DMS53 treated with DMSO at 0.1 percent for 48 hours (cell line): ENCODE measurements around the gene ABCB1.

Experiments used
- DNase-seq: peaks from one replicate; lab custom pipeline; 2025; ENCODE audit not compliant: unreplicated experiment; lab: John Stamatoyannopoulos, UW

Gene ABCB1

DNA sequence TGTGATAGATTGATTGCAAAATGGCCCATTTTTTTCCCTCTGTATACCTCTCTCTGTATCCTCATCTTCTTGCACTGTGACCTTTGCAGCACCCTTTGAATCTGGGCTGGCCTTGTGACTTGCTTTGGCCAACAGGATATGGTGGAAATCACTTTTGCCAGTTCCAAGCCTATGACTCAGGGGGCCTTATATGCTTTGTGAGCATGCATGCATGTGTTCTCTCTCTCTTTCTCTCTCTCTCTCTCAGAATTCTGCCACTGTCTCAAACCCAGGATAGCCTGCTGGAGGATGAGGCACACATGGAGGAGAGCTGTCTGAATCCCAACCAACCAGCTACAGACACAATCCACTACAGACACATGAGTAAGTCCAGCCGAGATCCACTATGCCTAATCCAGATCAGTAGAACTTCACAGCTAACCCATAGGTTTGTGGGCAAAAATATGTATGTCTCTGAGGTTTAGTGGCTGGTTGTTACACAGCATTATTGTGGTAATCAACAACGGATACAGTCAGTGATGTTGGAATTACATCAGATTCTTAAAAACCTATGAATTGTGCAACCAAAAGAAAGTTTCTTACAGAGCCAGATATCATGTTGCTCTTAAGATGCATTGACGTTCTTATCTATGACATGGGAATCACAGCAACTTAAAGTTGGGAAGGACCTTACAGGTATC lies 83.4 kb downstream of the ABCB1 start:
- DNase-seq, result no peak

DNA sequence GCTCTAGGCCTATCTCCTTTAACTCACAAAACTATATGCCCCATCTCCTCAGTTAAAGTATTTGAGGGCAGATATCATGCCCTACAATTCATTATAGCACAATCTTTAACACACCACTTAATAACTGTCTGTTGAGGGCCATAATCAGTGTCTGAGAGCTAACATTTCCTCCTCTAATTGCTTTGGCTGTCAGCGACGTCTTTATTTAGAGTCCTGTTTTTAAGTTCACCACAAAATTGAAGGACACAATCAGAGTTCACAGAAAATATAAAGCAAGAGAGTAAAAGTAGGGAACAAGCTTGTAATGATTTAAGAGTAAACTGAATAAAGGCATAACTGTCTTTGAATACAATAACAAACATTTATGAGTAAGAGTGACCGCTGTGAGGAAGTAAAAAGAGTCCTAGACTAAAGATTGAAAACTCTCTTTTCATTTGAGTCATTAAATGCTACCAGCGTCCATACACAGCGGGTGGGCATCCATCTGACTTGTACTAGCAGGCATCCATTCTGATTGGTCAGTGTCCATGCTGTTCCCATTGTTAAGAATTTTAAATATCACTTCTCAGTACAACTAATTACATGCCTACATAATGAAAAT lies 86.8 kb downstream of the ABCB1 start:
- DNase-seq, result no peak

DNA sequence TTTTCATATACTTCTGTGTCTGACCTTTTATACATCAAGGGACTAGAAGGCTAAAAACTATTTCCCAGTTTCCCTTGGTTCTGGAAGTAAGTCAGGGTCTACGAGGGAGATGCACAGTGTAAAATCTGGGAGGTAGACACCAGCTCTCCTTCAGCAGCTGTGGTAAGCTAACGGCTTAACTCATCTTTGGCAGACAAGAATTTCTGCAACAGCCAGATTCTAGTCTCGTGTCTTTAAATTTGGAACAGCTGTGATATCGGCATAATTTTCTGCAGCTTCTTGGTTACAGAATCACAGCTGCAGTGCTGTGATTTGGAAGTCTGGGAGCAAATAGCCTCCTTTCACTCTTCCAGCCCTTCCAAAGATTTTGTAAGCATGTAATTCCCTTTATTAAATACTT lies 87.8 kb downstream of the ABCB1 start:
- no peak for DNase-seq

- no peak for DNase-seq
Observed at GRCh38 chr7:87511510-87511909, 89.2 kb downstream of the ABCB1 start.

DNA sequence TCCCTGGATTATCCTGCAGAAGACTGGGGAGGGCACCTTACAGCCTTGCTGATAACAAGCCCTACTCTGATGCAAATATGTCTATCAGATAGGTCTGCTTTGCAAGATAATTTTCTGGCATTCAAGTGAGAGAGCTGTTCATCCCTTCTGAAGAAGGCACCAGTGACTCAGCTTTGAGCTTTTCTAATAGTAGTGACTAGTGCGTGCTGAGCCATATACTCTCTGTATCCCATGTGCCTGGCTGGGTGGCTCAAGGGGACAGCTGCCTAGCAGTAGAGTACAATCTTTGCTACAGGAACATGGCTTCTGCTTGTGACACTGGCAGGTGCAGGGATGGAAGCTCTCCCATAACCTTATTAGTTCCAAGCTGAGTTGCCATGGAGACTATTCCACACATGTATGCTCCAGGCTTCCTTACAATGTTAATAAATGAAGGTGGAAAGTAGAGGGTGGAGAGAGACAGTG lies 90.2 kb downstream of the ABCB1 start:
- DNase-seq, result no peak

GRCh38 chr7:87507446-87507845 lies 93.2 kb downstream of the ABCB1 start:
- DNase-seq, result peak; percentile 12

- DNase-seq, result peak; percentile 14
Observed at GRCh38 chr7:87506246-87507180, 94.2 kb downstream of the ABCB1 start.

- no peak for DNase-seq
Observed at GRCh38 chr7:87505557-87506245, 95.0 kb downstream of the ABCB1 start.

GRCh38 chr7:87505122-87505521 lies 95.6 kb downstream of the ABCB1 start:
- no peak for DNase-seq

GRCh38 chr7:87499494-87499893 lies 101.2 kb downstream of the ABCB1 start:
- DNase-seq, result no peak

- DNase-seq, result no peak
Observed at GRCh38 chr7:87498893-87499292, 101.8 kb downstream of the ABCB1 start.

- DNase-seq, result no peak
Observed at GRCh38 chr7:87497482-87497881, 103.2 kb downstream of the ABCB1 start.

DNA sequence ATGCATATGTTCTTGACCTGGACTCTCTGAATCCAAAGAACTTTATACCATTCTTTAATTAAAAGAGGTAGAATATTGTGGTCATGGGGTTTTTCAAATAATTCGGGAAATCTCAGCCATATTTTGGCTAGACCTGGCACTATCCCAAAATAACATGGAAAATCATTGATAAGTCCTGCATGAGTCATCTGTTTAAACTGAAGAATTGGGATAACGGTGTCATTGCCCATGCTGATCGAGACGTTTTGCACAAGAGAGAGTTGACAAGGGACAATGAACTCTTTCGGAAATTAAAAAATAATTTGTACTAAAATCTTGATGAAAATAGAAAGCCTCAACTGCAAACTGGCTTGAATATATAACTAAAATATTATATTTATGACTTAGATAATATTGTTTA lies 105.3 kb downstream of the ABCB1 start:
- no peak for DNase-seq

DNA sequence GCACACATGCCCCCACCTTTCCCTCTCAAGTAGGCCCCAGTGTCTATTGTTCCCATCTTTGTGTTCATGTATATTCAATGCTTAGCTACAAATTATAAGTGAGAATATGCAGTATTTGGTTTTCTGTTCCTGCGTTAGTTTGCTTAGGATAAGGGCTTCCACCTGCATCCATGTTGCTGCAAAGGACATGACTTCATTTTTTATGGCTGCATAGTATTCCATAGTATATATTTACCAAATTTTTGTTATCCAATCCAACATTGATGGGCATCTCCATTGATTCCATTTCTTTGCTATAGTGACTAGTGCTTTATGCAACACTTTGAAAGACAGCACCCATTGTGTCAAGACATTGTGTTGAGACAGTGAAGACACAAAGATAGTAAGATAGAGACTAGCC lies 106.2 kb downstream of the ABCB1 start:
- no peak for DNase-seq

- DNase-seq, result no peak
Observed at GRCh38 chr7:87483131-87483530, 117.6 kb downstream of the ABCB1 start.

DNA sequence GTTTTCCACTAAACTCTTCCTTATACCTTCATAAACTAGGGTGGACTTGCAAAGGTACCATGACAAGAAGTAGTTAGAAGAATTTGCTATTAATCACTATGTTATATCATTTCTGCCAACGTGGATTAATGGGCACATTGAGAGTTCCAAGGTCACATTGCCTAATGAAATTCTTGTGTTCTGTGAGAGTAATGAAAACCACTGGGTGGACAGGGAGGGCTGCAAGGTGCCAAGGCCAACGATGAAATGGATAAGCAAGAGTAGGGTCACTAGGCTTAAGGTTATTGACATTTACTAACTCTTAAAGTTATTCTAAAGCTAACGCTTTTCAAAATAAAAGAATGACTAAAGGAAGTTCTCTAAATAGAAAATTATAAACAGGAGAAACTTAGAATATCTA lies 118.6 kb downstream of the ABCB1 start:
- no peak for DNase-seq

GRCh38 chr7:87480386-87480785 lies 120.3 kb downstream of the ABCB1 start:
- DNase-seq, result no peak

- no peak for DNase-seq
Observed at GRCh38 chr7:87479951-87480350, 120.7 kb downstream of the ABCB1 start.

DNA sequence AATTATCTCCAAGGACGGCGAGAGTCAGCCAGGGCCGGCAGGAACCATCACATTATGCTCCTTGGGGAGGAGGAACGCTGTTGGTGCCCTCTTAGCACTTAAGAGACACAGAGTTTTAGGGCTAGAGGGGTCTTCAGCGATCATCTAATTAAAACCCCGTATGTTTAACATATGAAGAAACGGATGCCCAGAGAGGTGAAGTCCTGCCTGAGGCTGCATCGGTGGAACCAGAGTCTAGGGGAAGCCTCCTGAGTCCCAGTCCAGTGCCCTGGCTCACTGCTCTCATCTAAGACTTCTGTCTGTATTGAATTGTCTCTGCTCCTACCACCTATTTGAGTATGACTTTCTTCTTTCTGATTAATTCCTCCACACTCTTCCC lies 124.5 kb downstream of the ABCB1 start:
- no peak for DNase-seq

DNA sequence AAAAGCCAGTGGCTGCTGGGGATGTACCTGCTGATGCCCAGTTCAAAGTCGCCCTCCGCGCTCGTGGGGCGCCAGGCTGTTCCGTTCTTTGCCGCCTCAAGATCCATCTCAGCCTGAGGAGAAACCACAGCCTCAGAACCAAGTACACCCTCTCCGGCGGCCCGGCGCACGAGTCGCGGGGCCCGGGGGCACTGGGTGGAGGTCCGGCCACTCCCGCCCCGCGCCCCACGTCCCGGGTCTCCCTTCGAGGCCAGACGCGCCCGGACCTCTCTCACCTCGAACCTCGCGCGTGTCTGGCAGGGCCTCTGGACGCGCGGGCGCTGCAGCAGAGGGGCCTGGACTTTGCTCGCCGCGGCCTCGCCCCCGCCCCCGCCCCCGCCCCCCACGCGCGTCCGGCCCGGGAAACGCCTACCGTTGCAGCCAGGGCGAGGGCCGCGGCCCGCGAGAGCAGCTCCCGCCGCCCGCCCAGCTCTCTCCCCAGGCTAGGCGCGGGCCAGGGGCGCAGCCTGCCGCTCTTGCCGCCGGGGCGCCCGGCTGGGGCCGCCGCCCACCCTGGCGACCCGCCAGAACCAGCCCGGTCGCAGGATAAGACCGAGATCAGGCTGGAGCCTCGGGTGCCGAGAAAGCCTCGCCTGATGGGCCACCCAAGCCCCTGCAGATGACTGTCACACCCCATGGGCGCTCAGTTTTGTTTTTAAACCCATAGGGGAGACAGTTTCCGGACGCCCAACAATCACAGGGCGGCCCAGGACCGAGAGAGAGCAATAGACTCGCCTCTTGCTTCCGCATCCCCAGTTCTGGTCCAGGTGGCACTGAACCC lies 125.1 kb downstream of the ABCB1 start, which contains the start of gene ABCB4:
ABCB4 (minus strand) TSS at position 322 of the 820 bp plus-strand sequence; CDS start at position 107, 215 bp downstream.
- no peak for DNase-seq
